ENCODE measurements around the gene ACOT9.

Gene ACOT9

DNA sequence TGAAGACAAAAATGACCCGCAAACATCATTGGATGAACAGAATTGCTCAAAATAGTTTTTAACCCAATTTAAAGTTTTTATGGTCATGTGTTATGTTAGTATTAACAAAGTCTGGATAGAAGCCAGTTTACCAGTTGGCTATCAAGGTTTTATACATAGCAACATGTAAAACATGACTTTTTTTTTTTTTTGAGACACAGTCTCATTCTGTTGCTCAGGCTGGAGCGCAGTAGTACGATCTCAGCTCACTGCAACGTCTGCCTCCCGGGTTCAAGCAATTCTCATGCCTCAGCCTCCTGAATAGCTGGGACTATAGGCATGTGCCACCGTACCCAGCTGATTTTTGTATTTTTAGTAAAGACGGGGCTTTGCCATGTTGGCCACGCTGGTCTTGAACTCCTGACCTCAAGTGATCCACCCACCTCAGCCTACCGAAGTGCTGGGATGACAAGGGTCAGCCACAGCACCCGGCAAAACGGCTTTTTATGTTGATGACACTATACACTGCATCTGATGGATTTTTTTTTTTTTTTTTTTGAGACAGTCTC is 43.3 kb upstream of the ACOT9 start:
- DNase-seq (ENCODE audit: low spot score), result no peak
- no peak for TF ChIP-seq CTCF (IDR thresholded peaks at IDR 0.05)
- Histone ChIP-seq H3K27ac (no peak overlapping the region), H3K4me3 (peak overlapping the region; percentile 73)

DNA sequence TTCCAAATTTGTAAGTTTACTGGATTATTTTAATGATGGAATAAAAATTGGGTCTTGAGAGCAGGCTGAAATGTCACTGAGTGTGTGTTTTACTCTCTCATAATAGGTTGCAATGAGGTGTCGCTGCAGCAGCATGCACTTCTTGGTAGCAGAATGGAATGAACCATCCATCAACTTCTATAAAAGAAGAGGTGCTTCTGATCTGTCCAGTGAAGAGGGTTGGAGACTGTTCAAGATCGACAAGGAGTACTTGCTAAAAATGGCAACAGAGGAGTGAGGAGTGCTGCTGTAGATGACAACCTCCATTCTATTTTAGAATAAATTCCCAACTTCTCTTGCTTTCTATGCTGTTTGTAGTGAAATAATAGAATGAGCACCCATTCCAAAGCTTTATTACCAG is 42.5 kb upstream of the ACOT9 start:
- Histone ChIP-seq H3K27ac (peak overlapping the region; percentile 44 to 93), H3K4me3 (peak overlapping the region; percentile 73)
- DNase-seq (ENCODE audit: low spot score), result no peak
- TF ChIP-seq CTCF (IDR thresholded peaks at IDR 0.05), result no peak

- H3K27ac ChIP-seq, result peak overlapping the region; percentile 70 to 93
- TF ChIP-seq CTCF (IDR thresholded peaks at IDR 0.05), result no peak
- no peak for DNase-seq (ENCODE audit: low spot score)
- H3K4me3 ChIP-seq, result peak overlapping the region; percentile 73
Observed at GRCh38 chrX:23784470-23785331, 41.6 kb upstream of the ACOT9 start.

DNA sequence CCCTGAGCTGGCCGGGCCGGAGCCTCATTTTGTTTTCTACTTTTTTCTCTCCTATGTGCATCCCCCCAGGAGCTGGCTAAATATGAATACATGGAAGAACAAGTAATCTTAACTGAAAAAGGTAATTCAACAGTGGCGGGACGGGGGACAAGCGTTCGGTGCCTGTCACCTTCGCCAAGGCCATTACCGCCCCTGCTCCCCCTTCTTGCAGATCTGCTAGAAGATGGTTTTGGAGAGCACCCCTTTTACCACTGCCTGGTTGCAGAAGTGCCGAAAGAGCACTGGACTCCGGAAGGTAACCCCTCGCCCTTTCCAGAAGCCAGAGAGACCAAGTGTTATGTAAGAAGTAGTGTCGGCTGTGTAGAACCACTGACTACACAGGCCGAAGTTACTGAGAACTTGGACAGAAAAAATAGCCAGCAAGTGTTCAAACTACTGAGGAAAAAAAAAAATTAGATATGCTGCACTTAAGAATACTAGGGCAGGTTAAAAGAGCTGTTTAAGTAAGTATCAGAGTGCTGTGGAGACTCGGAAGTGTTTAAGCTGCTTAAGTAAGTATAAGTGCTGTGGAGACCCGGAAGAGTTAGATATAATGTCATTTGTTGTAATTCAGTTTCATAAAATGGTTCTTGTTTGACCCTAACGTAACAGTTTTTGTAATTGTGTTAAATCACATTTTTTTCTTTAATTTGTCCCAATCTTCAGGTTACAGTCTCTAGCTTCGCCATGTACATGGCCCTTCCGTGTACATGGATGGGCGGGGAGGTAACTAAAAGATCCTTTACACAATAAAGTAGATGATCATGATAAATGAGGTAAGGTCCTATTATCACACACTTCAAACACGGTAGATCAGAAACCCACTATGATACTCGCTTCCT is 40.8 kb upstream of the ACOT9 start:
- DNase-seq (ENCODE audit: low spot score), result no peak
- peak overlapping the region; percentile 73 for H3K4me3 ChIP-seq
- H3K27ac ChIP-seq, result peak overlapping the region; percentile 70 to 93
- TF ChIP-seq CTCF (IDR thresholded peaks at IDR 0.05), result no peak

- TF ChIP-seq CTCF (IDR thresholded peaks at IDR 0.05), result peak; percentile 46
- Histone ChIP-seq H3K4me3 (peak within 1 kb of the TSS; percentile 73), H3K27ac (peak within 1 kb of the TSS; percentile 70 to 93)
- DNase-seq (ENCODE audit: low spot score), result peak; percentile 95
Observed at GRCh38 chrX:23782863-23783588, 40.0 kb upstream of the ACOT9 start, which contains the start of gene SAT1. TSS of gene SAT1 (plus strand) at chrX:23783173. CDS start at chrX:23783352, 179 bp downstream.

- DNase-seq (ENCODE audit: low spot score), result no peak
- Histone ChIP-seq H3K4me3 (peak overlapping the region; percentile 44), H3K27ac (peak overlapping the region; percentile 52 to 56)
- TF ChIP-seq CTCF (IDR thresholded peaks at IDR 0.05), result no peak
Observed at GRCh38 chrX:23782455-23782854, 39.4 kb upstream of the ACOT9 start.

Data from coronary artery (tissue), 2 donors.